ENCODE measurements around the gene ZNF506. TPM values are rescaled to one million over a fixed set of nuclear protein-coding genes. Genes with fewer than 3 reads are reported as not detected.
"Not testable (repeated sequence)": the region's sequence is repeated elsewhere in the genome, so short reads cannot be mapped to it uniquely, and the experiment has no call there.

The ZNF506 gene
- total RNA-seq, 1 donor from 2014 or later: 24.5 TPM

- no peak overlapping the region for H3K4me3 ChIP-seq
- intact Hi-C loops (cut with DNase I): no loop called here
- no peaks in the 10 kb centered on the region for H3K9me3 ChIP-seq
- DNase-seq: no peak
- no peaks in the 10 kb centered on the region for H3K36me3 ChIP-seq
- H3K27ac ChIP-seq: no peak overlapping the region
- H3K27me3 ChIP-seq (ENCODE audit: low read depth): peaks cover 5% of the 10 kb centered on the region
- TF ChIP-seq, protein P1, sequence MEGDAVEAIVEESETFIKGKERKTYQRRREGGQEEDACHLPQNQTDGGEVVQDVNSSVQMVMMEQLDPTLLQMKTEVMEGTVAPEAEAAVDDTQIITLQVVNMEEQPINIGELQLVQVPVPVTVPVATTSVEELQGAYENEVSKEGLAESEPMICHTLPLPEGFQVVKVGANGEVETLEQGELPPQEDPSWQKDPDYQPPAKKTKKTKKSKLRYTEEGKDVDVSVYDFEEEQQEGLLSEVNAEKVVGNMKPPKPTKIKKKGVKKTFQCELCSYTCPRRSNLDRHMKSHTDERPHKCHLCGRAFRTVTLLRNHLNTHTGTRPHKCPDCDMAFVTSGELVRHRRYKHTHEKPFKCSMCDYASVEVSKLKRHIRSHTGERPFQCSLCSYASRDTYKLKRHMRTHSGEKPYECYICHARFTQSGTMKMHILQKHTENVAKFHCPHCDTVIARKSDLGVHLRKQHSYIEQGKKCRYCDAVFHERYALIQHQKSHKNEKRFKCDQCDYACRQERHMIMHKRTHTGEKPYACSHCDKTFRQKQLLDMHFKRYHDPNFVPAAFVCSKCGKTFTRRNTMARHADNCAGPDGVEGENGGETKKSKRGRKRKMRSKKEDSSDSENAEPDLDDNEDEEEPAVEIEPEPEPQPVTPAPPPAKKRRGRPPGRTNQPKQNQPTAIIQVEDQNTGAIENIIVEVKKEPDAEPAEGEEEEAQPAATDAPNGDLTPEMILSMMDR (IDR thresholded peaks at IDR 0.05): no peak
- no peak for ATAC-seq
- no peaks in the 10 kb centered on the region for H3K4me1 ChIP-seq
Measured at GRCh38 chr19:19858751-19859150, 37.2 kb upstream of the ZNF506 start.

DNA sequence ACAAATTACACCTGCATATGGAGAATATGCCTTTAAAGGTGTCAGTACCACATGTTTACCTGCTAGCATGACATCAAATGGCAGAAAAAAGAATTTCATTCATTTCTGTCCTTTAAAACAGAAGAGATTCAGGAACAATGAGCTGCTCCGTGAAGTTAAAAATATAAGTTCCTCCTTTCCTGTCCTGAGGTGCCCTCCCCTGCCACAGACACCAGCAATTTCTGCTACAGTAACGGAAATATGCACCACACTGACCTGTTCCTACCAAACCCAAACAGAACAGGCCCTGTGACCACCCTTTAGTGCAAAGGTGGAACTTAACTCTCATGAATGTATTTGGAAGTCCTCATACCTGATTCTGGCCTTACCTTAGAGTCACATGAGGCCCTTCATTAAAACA, 30.2 kb upstream of the ZNF506 start:
- ATAC-seq; DNase-seq; H3K27ac ChIP-seq; H3K4me3 ChIP-seq; H3K4me1 ChIP-seq; H3K36me3 ChIP-seq; intact Hi-C loops (cut with DNase I); H3K27me3 ChIP-seq (ENCODE audit: low read depth); H3K9me3 ChIP-seq: not testable (repeated sequence)

DNA sequence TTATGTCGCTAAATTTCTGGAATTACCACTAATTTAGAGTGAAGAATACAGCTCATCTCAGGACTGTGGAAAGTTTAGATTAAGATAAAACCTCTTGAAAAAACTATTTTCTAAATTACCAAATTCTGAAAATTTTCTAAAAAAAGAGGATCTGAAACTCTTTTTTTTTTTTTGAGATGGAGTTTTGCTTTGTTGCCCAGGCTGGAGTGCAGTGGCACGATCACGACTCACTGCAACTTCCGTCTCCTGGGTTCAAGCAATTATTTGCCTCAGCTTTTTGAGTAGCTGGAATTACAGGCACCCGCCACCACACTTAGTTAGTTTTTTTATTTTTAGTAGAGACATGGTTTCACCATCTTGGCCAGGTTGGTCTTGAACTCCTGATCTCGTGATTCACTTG, 27.5 kb upstream of the ZNF506 start:
- Histone ChIP-seq H3K27ac (no peak overlapping the region), H3K4me3 (no peak overlapping the region), H3K27me3 (ENCODE audit: low read depth) (no peaks in the 10 kb centered on the region), H3K9me3 (no peaks in the 10 kb centered on the region), H3K4me1 (no peaks in the 10 kb centered on the region), H3K36me3 (no peaks in the 10 kb centered on the region)
- TF ChIP-seq, protein P1 (IDR thresholded peaks at IDR 0.05): no peak
- no peak for DNase-seq
- intact Hi-C loops (cut with DNase I): no loop called here
- no peak for ATAC-seq

DNA sequence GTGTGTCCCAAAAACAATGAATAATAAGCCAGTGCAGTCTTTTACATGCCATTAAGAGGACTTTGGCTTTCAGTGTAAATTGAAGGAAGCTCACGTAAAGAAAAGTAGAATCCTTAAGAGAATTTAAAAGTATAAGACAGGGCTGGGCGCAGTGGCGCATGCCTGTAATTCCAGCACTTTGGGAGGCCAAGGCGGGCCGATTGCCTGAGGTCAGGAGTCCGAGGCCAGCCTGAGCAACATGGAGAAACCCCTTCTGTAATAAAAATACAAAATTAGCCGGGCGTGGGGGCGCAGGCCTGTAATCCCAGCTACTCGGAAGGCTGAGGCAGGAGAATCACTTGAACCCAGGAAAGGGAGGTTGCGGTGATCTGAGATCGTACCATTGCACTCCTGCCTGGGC, 26.2 kb upstream of the ZNF506 start:
- Histone ChIP-seq H3K9me3 (no peaks in the 10 kb centered on the region), H3K36me3 (no peaks in the 10 kb centered on the region), H3K4me1 (no peaks in the 10 kb centered on the region), H3K27me3 (ENCODE audit: low read depth) (no peaks in the 10 kb centered on the region), H3K4me3 (no peak overlapping the region), H3K27ac (no peak overlapping the region)
- TF ChIP-seq, protein P1 (IDR thresholded peaks at IDR 0.05): no peak
- intact Hi-C loops (cut with DNase I): no loop called here
- DNase-seq (no peak), ATAC-seq (no peak)

- no peak overlapping the region for H3K27ac ChIP-seq
- no peaks in the 10 kb centered on the region for H3K36me3 ChIP-seq
- TF ChIP-seq, protein P1 (IDR thresholded peaks at IDR 0.05): no peak
- no peak overlapping the region for H3K4me3 ChIP-seq
- no peaks in the 10 kb centered on the region for H3K4me1 ChIP-seq
- ATAC-seq (no peak), DNase-seq (no peak)
- peaks cover 88% of the 10 kb centered on the region for H3K9me3 ChIP-seq
- intact Hi-C loops (cut with DNase I): no loop called here
- no peaks in the 10 kb centered on the region for H3K27me3 ChIP-seq (ENCODE audit: low read depth)
Measured at GRCh38 chr19:19835560-19836038, 14.0 kb upstream of the ZNF506 start.

DNA sequence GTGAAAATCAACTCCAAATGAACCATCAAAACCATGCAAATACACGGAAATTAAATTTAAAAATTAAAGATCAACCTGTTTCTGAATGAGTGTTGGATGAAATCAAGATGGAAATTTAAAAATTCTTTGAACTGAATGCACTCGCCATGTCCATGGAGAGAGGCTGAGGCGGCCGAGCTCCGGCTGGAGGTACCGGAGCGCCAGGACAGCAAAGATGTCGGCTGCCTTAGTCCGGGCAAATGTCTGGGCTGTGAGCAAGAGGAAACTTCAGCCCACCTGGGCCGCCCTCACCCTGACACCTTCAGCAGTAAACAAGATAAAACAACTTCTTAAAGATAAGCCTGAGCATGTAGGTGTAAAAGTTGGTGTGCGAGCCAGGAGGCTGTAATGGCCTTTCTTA, 5.3 kb upstream of the ZNF506 start:
- no peaks in the 10 kb centered on the region for H3K36me3 ChIP-seq
- H3K27me3 ChIP-seq (ENCODE audit: low read depth): no peaks in the 10 kb centered on the region
- TF ChIP-seq, protein P1 (IDR thresholded peaks at IDR 0.05): no peak
- H3K9me3 ChIP-seq: peaks cover 45% of the 10 kb centered on the region
- no peak for ATAC-seq
- H3K27ac ChIP-seq: no peak overlapping the region
- no peak overlapping the region for H3K4me3 ChIP-seq
- DNase-seq: no peak
- intact Hi-C loops (cut with DNase I): no loop called here
- no peaks in the 10 kb centered on the region for H3K4me1 ChIP-seq

All from lower lobe of right lung (tissue), 2 donors.